Skin of body (tissue), 2 donors: ENCODE results near the gene OR1J1. TPM values are rescaled to one million over a fixed set of nuclear protein-coding genes. Genes with fewer than 3 reads are reported as not detected.

Source experiments
- DNase-seq: peaks from one replicate; lab custom pipeline; 2025; lab: John Stamatoyannopoulos, UW
- total RNA-seq: library from RNA; depleted of rRNA; stranded (reverse); fragments of >200 nt; gene quantifications from one replicate; pipeline ENCODE4 v1.2.3, GENCODE V29; 2014

The OR1J1 gene
- total RNA-seq, 1 donor from 2014 or later: not detected

GRCh38 chr9:122445155-122445749 lies 32.5 kb downstream of the OR1J1 start:
- no peak for DNase-seq

- no peak for DNase-seq
Observed at GRCh38 chr9:122444041-122444733, 33.5 kb downstream of the OR1J1 start.

- no peak for DNase-seq
Observed at GRCh38 chr9:122442568-122442967, 35.2 kb downstream of the OR1J1 start.

Other genes starting within 250 kb of the OR1J1 start
- 0.99 TPM for gene LHX6, start 249.0 kb downstream of the OR1J1 start, total RNA-seq
- 9.2 TPM for gene RBM18, start 213.1 kb downstream of the OR1J1 start, total RNA-seq
- gene MRRF, start 213.0 kb downstream of the OR1J1 start, total RNA-seq: 27.4 TPM
- 4.7 TPM for gene PTGS1, start 106.9 kb downstream of the OR1J1 start, total RNA-seq
- gene OR1J2, start 32.9 kb upstream of the OR1J1 start, total RNA-seq: not detected
- gene OR1J4, start 41.2 kb upstream of the OR1J1 start, total RNA-seq: not detected
- gene OR1N1, start 49.4 kb upstream of the OR1J1 start, total RNA-seq: not detected
- not detected for gene OR1N2, start 75.2 kb upstream of the OR1J1 start, total RNA-seq
- 0.10 TPM for gene OR1L8, start 105.5 kb upstream of the OR1J1 start, total RNA-seq
- not detected for gene OR1Q1, start 136.8 kb upstream of the OR1J1 start, total RNA-seq
- not detected for gene OR1B1, start 179.7 kb upstream of the OR1J1 start, total RNA-seq
- not detected for gene OR1L1, start 183.8 kb upstream of the OR1J1 start, total RNA-seq
- not detected for gene OR1L3, start 197.2 kb upstream of the OR1J1 start, total RNA-seq
- not detected for gene OR1L4, start 246.1 kb upstream of the OR1J1 start, total RNA-seq